ENCODE data around the gene ZBTB45. TPM values are rescaled to one million over a fixed set of nuclear protein-coding genes. Genes with fewer than 3 reads are reported as not detected.

The ZBTB45 gene
- total RNA-seq, 3 donors from 2014 or later (not counting 1 experiment from before 2014, with no cell fraction given), result 9.6 to 12.6 (median 9.8) TPM

- H3K9me3 ChIP-seq (ENCODE audit: control insufficient read depth, insufficient read depth, low read length), result peaks cover 6% of the 10 kb centered on the region
- H3K27me3 Mint-ChIP-seq (ENCODE audit: low read depth in 2 of 2), result no peaks in the 10 kb centered on the region
- peak overlapping the region; percentile 91 for H3K4me3 Mint-ChIP-seq
- peaks cover 10 to 11% of the 10 kb centered on the region in 2 donors for H3K9me3 Mint-ChIP-seq
- intact Hi-C loops (cut with micrococcal nuclease), result loop anchor here (1.0 kb wide), 3 partner anchors 20 to 45 kb away; partner anchors contain the start of genes TRIM28, ZBTB45 and ZNF446
- DNase-seq (peak; percentile 85 to 96), ATAC-seq (peak; percentile 88 to 93 (median 89))
- no peaks in the 10 kb centered on the region for H3K27me3 ChIP-seq (ENCODE audit: control insufficient read depth, insufficient read depth, low read length)
- H3K36me3 ChIP-seq (ENCODE audit: control insufficient read depth, insufficient read depth, low read length), result no peaks in the 10 kb centered on the region
- peak; percentile 23 for TF ChIP-seq CTCF (IDR thresholded peaks at IDR 0.05)
- no peaks in the 10 kb centered on the region for H3K36me3 Mint-ChIP-seq
- 2% methylated on average over 60 of the region's 60 CpGs for WGBS (ENCODE audit: insufficient coverage)
- peak overlapping the region; percentile 88 for H3K27ac ChIP-seq (ENCODE audit: low read length)
- H3K27ac Mint-ChIP-seq, result peak overlapping the region; percentile 88 to 97
- peaks cover 14 to 18% of the 10 kb centered on the region in 2 donors for H3K4me1 Mint-ChIP-seq
- H3K4me1 ChIP-seq (ENCODE audit: control insufficient read depth, insufficient read depth, low read length), result peaks cover 23% of the 10 kb centered on the region
- H3K4me3 ChIP-seq (ENCODE audit: low read length), result peak overlapping the region; percentile 74
These were observed 20.3 kb downstream of the ZBTB45 start for GRCh38 chr19:58499021-58499927.

DNA sequence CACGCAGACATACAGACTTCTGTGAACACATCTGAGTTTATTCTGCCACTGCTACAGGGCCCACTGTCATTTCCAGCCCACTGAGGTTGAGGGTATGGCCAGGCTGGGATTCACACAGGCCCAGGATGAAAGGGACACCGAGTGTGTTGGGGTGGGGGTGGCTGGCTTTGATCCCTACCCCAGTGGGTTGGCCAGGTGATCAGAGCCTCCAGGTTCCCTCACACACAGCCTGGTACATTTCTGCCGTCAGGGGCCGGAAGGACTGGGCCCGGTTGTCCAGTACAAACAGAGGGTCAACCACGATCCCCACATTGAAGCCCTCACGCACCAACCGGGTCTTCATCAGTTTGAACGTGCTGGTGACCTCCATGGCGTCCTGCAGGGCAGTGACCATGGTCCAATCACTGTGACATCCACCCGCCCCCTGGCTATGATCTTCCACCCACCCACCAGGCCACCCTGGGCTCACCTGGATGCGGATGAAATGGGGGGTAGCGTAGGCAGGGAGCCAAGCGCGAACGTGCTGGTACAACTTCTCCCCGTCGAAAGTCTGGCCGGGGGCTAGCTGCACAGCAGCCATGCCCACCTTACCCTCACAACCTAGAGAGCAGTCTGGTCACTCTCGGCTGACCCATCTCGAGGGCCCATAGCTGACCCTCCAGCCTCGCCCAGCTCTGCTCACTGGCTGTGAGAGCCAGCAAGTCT, 21.1 kb downstream of the ZBTB45 start:
- intact Hi-C loops (cut with micrococcal nuclease), result loop anchor here (1.0 kb wide), 3 partner anchors 21 to 46 kb away; partner anchors contain the start of genes TRIM28, ZBTB45 and ZNF446
- Histone ChIP-seq H3K4me3 (ENCODE audit: low read length) (peak overlapping the region; percentile 74), H3K4me1 (ENCODE audit: control insufficient read depth, insufficient read depth, low read length) (peaks cover 23% of the 10 kb centered on the region), H3K27me3 (ENCODE audit: control insufficient read depth, insufficient read depth, low read length) (no peaks in the 10 kb centered on the region), H3K9me3 (ENCODE audit: control insufficient read depth, insufficient read depth, low read length) (peaks cover 6% of the 10 kb centered on the region), H3K36me3 (ENCODE audit: control insufficient read depth, insufficient read depth, low read length) (no peaks in the 10 kb centered on the region), H3K27ac (ENCODE audit: low read length) (peak overlapping the region; percentile 88)
- peak overlapping the region; percentile 91 for H3K4me3 Mint-ChIP-seq
- no peaks in the 10 kb centered on the region for H3K27me3 Mint-ChIP-seq (ENCODE audit: low read depth in 2 of 2)
- peaks cover 14 to 18% of the 10 kb centered on the region in 2 donors for H3K4me1 Mint-ChIP-seq
- H3K9me3 Mint-ChIP-seq, result peaks cover 10 to 11% of the 10 kb centered on the region in 2 donors
- no peak for DNase-seq
- no peak for ATAC-seq
- 64% methylated on average over 22 of the region's 22 CpGs for WGBS (ENCODE audit: insufficient coverage)
- no peaks in the 10 kb centered on the region for H3K36me3 Mint-ChIP-seq
- H3K27ac Mint-ChIP-seq, result peak overlapping the region; percentile 88 to 97
- TF ChIP-seq CTCF (IDR thresholded peaks at IDR 0.05), result no peak

DNA sequence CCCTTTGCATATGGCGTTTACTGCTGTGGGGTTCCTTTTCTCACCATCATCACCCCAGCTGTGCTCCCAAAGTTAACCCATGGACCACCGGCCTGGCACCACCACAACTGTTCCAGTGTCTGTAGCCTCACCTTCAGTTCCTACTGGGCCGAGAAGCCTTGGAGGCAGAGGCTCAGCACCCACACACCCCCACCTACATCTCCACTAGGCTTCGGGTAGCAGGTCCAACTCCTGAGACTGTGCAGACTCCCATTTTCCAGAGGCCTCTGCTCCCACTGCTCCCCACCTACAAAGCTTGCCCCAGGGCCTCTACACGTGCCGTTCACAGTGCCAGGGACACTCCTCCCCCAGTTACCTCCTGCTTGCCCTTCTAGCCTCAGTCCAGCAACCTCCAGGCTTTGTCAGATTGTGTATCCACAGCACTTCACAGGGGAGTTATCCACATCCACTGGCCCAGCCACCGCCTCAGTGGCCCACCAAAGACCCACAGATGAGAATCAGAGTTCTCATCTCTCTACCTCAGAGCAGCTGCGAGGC, 21.9 kb downstream of the ZBTB45 start:
- peaks cover 23% of the 10 kb centered on the region for H3K4me1 ChIP-seq (ENCODE audit: control insufficient read depth, insufficient read depth, low read length)
- H3K9me3 ChIP-seq (ENCODE audit: control insufficient read depth, insufficient read depth, low read length), result peaks cover 6% of the 10 kb centered on the region
- H3K27me3 ChIP-seq (ENCODE audit: control insufficient read depth, insufficient read depth, low read length), result no peaks in the 10 kb centered on the region
- H3K4me3 ChIP-seq (ENCODE audit: low read length), result no peak overlapping the region
- no peak overlapping the region for H3K27ac Mint-ChIP-seq
- no peak overlapping the region for H3K4me3 Mint-ChIP-seq
- intact Hi-C loops (cut with micrococcal nuclease), result no loop called here
- TF ChIP-seq CTCF (IDR thresholded peaks at IDR 0.05), result no peak
- H3K9me3 Mint-ChIP-seq, result peaks cover 10 to 11% of the 10 kb centered on the region in 2 donors
- no peak for ATAC-seq
- no peaks in the 10 kb centered on the region for H3K27me3 Mint-ChIP-seq (ENCODE audit: low read depth in 2 of 2)
- H3K27ac ChIP-seq (ENCODE audit: low read length), result no peak overlapping the region
- no peaks in the 10 kb centered on the region for H3K36me3 Mint-ChIP-seq
- 97% methylated on average over 8 of the region's 8 CpGs for WGBS (ENCODE audit: insufficient coverage)
- no peak for DNase-seq
- peaks cover 14 to 18% of the 10 kb centered on the region in 2 donors for H3K4me1 Mint-ChIP-seq
- H3K36me3 ChIP-seq (ENCODE audit: control insufficient read depth, insufficient read depth, low read length), result no peaks in the 10 kb centered on the region

Measured in natural killer cell (primary cell).